Neural cell (in vitro differentiated cells): Measurements from ENCODE around the gene PLA2G2E. TPM values are rescaled to one million over a fixed set of nuclear protein-coding genes. Genes with fewer than 3 reads are reported as not detected.

Experiments
- H2AFZ ChIP-seq: fragments of 200-600, 300-800 bp; sonication (generic), shearing (Covaris generic); 2 replicates; pipeline ENCODE4 v1.6.0; 2014; ENCODE audit warnings: low read depth, mild to moderate bottlenecking, antibody characterized with exemption, low read length, moderate library complexity
- H3F3A ChIP-seq: fragments of 200-600 bp; shearing (Covaris generic); 2 replicates; pipeline ENCODE4 v1.6.1; 2016; ENCODE audit warnings: mild to moderate bottlenecking, moderate library complexity, mixed read lengths, antibody characterized with exemption, low read length; ENCODE audit not compliant: insufficient read depth, poor library complexity, severe bottlenecking
- H3K27ac ChIP-seq: fragments of 200-600, 300-800 bp; sonication (generic), shearing (Covaris generic); 2 replicates; pipeline ENCODE4 v1.5.1; 2014; ENCODE audit warnings: mild to moderate bottlenecking, low read length, moderate library complexity
- H3K27me3 ChIP-seq: fragments of 300-800, 200-600 bp; sonication (generic), shearing (Covaris generic); 2 replicates; pipeline ENCODE4 v1.6.0; 2014; ENCODE audit warnings: mild to moderate bottlenecking, low read depth, low read length, moderate library complexity; ENCODE audit not compliant: insufficient read depth
- H3K36me3 ChIP-seq: fragments of 300-800, 200-600 bp; sonication (generic), shearing (Covaris generic); 2 replicates; pipeline ENCODE4 v1.5.1; 2014; ENCODE audit warnings: mild to moderate bottlenecking, antibody characterized with exemption, low read length, moderate library complexity; ENCODE audit not compliant: insufficient read depth
- H3K4me2 ChIP-seq: fragments of 300-800, 200-600 bp; sonication (generic), shearing (Covaris generic); 2 replicates; pipeline ENCODE4 v1.6.0; 2014; ENCODE audit warnings: mild to moderate bottlenecking, low read length
- H3K4me3 ChIP-seq: fragments of 300-800, 200-600 bp; sonication (generic), shearing (Covaris generic); 2 replicates; pipeline ENCODE4 v1.5.1; 2014; ENCODE audit warnings: mild to moderate bottlenecking, low read length, moderate library complexity
- H3K79me2 ChIP-seq: fragments of 200-600 bp; shearing (Covaris generic); replicated peaks from 2 replicates; pipeline ENCODE4 v1.6.0; 2014; ENCODE audit warnings: mild to moderate bottlenecking, low read length, moderate library complexity; ENCODE audit not compliant: insufficient read depth
- H3K9ac ChIP-seq: fragments of 300-800, 200-600 bp; sonication (generic), shearing (Covaris generic); 2 replicates; pipeline ENCODE4 v1.6.1; 2016; ENCODE audit warnings: mild to moderate bottlenecking, low read length, mixed read lengths
- H3K9me2 ChIP-seq: fragments of 200-600 bp; shearing (Covaris generic); 2 replicates; pipeline ENCODE4 v1.6.1; 2016; ENCODE audit warnings: mild to moderate bottlenecking, low read length, mixed read lengths; ENCODE audit not compliant: insufficient read depth
- H3K9me3 ChIP-seq: fragments of 200-600, 300-800 bp; sonication (generic), shearing (Covaris generic); 2 replicates; pipeline ENCODE4 v1.6.1; 2016; ENCODE audit warnings: mild to moderate bottlenecking, mixed run types, low read length, moderate library complexity, mixed read lengths
- H4K20me1 ChIP-seq: fragments of 200-600 bp; shearing (Covaris generic); 2 replicates; pipeline ENCODE4 v1.6.1; 2016; ENCODE audit warnings: mild to moderate bottlenecking, mixed run types; ENCODE audit not compliant: insufficient read depth
- CTCF ChIP-seq: fragments of 450-650 bp; IDR thresholded peaks from 2 replicates; pipeline ENCODE4 v1.5.1; 2014; ENCODE audit warnings: antibody characterized with exemption, mild to moderate bottlenecking, moderate library complexity; ENCODE audit not compliant: poor library complexity, severe bottlenecking
- EP300 ChIP-seq: fragments of 450-650 bp; conservative IDR thresholded peaks from 2 replicates; pipeline ENCODE4 v1.6.1; 2014; ENCODE audit warnings: antibody characterized with exemption, mild to moderate bottlenecking, moderate library complexity; ENCODE audit not compliant: poor library complexity, severe bottlenecking
- EZH2 ChIP-seq: fragments of 200-600, 300-800 bp; shearing (Covaris generic), sonication (generic); IDR thresholded peaks from 2 replicates; pipeline ENCODE4 v1.6.1; 2014; ENCODE audit warnings: antibody characterized with exemption, low read length, borderline replicate concordance, mild to moderate bottlenecking; ENCODE audit not compliant: insufficient read depth, poor library complexity, severe bottlenecking
- MXI1 ChIP-seq: fragments of 450-650 bp; conservative IDR thresholded peaks from 2 replicates; pipeline ENCODE4 v1.6.1; 2014; ENCODE audit warnings: antibody characterized with exemption, mild to moderate bottlenecking; ENCODE audit not compliant: poor library complexity, severe bottlenecking
- POLR2AphosphoS5 ChIP-seq: IDR thresholded peaks from 2 replicates; pipeline ENCODE4 v1.6.1; 2012
- RAD21 ChIP-seq: fragments of 450-650 bp; conservative IDR thresholded peaks from 2 replicates; pipeline ENCODE4 v1.6.1; 2014; ENCODE audit warnings: antibody characterized with exemption, mild to moderate bottlenecking, moderate library complexity
- REST ChIP-seq: IDR thresholded peaks from 2 replicates; pipeline ENCODE4 v1.6.1; 2012; ENCODE audit warnings: borderline replicate concordance
- SMC3 ChIP-seq: fragments of 450-650 bp; conservative IDR thresholded peaks from 2 replicates; pipeline ENCODE4 v1.6.1; 2014; ENCODE audit warnings: antibody characterized with exemption, mild to moderate bottlenecking, moderate library complexity; ENCODE audit not compliant: poor library complexity
- TAF1 ChIP-seq: IDR thresholded peaks from 2 replicates; pipeline ENCODE4 v1.6.1; 2012; ENCODE audit warnings: low read depth
- polyA plus RNA-seq: library from polyadenylated mRNA; depleted of rRNA; stranded (reverse); fragments of >200 nt; gene quantifications from 2 replicates; pipeline ENCODE4 v1.2.3, GENCODE V29; 2014

PLA2G2E gene
- polyA plus RNA-seq, 1 donor from 2014 or later = not detected

- Histone ChIP-seq H3K27me3 (no peaks in the 10 kb centered on the region), H3F3A (no peaks in the 10 kb centered on the region), H3K36me3 (peaks cover 16% of the 10 kb centered on the region), H3K79me2 (peaks cover 20% of the 10 kb centered on the region), H3K9me3 (no peaks in the 10 kb centered on the region), H3K27ac (no peak overlapping the region), H3K9me2 (no peaks in the 10 kb centered on the region), H3K4me3 (no peak overlapping the region), H4K20me1 (no peaks in the 10 kb centered on the region), H3K9ac (no peak overlapping the region), H3K4me2 (no peak overlapping the region), H2AFZ (no peak overlapping the region)
- TF ChIP-seq TAF1 = no peak
- no peak for TF ChIP-seq POLR2AphosphoS5
- no peak for TF ChIP-seq EZH2
- no peak for TF ChIP-seq REST
- no peak for TF ChIP-seq CTCF
- TF ChIP-seq RAD21 = no peak
- no peak for TF ChIP-seq MXI1
- no peak for TF ChIP-seq EP300
Observed at GRCh38 chr1:19894218-19894617, 29.2 kb downstream of the PLA2G2E start.

- peaks cover 25% of the 10 kb centered on the region for H3K79me2 ChIP-seq
- H3K4me3 ChIP-seq = no peak overlapping the region
- no peaks in the 10 kb centered on the region for H3K27me3 ChIP-seq
- no peaks in the 10 kb centered on the region for H3F3A ChIP-seq
- H3K9me3 ChIP-seq = no peaks in the 10 kb centered on the region
- H3K36me3 ChIP-seq = peaks cover 14% of the 10 kb centered on the region
- no peak overlapping the region for H3K27ac ChIP-seq
- no peaks in the 10 kb centered on the region for H4K20me1 ChIP-seq
- H3K9me2 ChIP-seq = no peaks in the 10 kb centered on the region
- no peak overlapping the region for H3K9ac ChIP-seq
- no peak overlapping the region for H2AFZ ChIP-seq
- no peak overlapping the region for H3K4me2 ChIP-seq
- TF ChIP-seq RAD21 (no peak), CTCF (no peak), SMC3 (no peak), POLR2AphosphoS5 (no peak), EZH2 (no peak), EP300 (no peak), TAF1 (no peak), REST (no peak), MXI1 (no peak)
Observed at GRCh38 chr1:19893687-19894086, 29.7 kb downstream of the PLA2G2E start.
